HG02970 (cell line): Measurements from ENCODE around the gene APBA1.

Source experiments
- ATAC-seq: cut with Tn5 transposase; IDR thresholded peaks from one replicate; pipeline ENCODE4 v1.9.1; 2021; ENCODE audit warnings: mild to moderate bottlenecking, moderate library complexity, moderate number of reproducible peaks; ENCODE audit not compliant: unreplicated experiment, low FRiP score

APBA1 gene

GRCh38 chr9:69658987-69659675, 13.0 kb downstream of the APBA1 start:
- ATAC-seq: no peak

DNA sequence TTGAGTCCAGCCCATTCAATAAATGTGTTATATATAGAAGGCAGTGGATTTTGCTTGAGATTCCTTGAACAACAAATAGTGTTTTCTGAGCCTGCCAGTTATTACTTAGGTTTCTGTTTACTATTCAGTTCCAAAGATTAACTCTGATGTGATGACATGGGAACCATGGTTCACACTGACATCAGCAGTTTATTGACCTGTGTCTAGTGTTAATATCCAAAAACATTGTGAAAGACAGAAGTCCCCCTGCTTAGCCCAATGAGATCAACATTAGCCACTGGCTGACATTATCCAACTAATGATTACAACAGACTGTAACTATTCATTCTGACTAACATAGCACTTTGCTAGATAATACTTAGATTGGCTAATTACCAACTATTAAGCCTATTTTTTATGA, 14.9 kb downstream of the APBA1 start:
- ATAC-seq: no peak

DNA sequence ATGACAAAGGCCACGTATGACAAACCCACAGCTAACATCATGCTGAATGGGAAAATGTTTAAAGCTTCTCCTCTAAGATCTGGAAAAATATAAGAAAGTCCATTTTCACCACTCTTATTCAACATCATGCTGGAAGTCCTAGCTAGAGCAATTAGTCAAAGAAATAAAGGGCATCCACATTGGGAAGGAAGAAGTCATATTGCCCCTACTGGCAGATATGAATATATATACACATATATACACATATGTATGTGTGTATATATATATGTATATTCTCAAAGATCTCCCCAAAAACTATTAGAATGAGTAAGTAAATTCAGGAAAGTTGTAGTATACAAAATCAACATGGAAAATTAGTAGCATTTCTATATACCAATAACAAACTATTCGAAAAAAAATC, 17.1 kb downstream of the APBA1 start:
- ATAC-seq: no peak

- ATAC-seq: no peak
Observed at GRCh38 chr9:69653261-69653660, 18.9 kb downstream of the APBA1 start.

- no peak for ATAC-seq
Observed at GRCh38 chr9:69649566-69650250, 22.5 kb downstream of the APBA1 start.

GRCh38 chr9:69647804-69648203, 24.4 kb downstream of the APBA1 start:
- ATAC-seq: no peak

GRCh38 chr9:69646810-69647209, 25.4 kb downstream of the APBA1 start:
- no peak for ATAC-seq

DNA sequence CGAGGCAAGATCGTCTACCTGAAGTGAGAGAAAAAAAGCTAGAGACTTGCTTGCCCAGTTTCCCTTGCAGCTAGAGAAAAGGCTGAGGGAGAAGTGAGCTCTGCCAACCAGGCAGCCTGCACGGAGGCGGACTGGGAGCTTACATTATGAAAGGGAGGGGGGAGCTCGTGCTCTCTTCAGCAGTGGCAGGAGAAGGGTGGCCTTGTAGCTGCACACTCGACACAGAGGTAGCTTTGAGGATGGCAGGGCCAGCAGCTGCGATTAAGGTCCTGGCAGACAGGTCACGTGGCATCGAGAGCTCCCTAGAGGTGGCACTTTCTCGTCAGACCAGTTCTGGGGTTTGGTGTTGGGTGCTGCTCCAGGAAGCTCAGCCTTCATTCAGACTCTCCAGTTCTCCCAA, 26.7 kb downstream of the APBA1 start:
- no peak for ATAC-seq

DNA sequence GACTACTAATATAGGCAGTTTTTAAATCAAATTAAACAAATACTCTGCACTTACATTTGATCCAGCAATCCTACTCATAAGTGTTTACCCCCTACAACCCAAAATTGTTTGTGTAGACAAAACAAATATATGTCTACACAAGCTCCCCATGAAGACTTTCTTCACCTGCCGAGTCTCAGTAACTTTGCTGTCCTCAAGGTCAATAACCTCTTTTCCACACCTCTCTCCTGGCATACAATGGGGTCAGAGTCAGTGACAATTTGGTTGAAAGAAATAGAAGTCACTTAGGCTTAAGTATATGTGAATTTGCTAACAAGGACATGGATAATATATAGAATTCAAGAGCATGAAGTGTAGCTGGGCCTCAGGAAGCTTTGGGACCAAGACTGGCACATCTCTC, 29.1 kb downstream of the APBA1 start:
- ATAC-seq: no peak

- ATAC-seq: no peak
Observed at GRCh38 chr9:69637817-69638200, 34.4 kb downstream of the APBA1 start.

DNA sequence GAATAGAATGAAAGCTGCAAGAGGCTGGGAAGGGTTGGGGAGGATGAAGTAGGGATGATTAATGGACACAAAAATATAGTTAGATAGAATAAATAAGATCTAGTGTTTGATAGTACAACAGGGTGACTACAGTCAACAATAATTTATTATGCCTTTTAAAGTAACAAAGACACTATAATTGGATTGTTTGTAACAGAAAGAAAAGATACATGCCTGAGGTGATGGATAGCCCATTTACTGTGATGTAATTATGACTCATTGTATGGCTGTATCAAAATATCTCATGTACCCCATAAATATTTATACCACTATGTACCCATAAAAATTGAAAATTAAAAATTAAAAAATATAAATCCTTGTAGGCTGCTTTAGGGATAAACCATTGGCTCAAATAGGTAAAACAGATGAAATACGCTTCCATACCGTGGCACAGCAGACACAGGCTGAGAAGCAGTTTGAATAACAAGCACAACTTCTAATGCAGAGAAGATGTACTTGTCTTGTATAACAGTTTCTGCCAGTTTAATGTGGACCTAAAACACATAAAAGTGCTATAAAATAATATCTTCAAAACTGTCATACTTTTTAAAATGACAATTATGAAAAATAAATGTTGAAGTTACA, 34.9 kb downstream of the APBA1 start:
- no peak for ATAC-seq

GRCh38 chr9:69633716-69634115, 38.5 kb downstream of the APBA1 start:
- ATAC-seq: no peak

DNA sequence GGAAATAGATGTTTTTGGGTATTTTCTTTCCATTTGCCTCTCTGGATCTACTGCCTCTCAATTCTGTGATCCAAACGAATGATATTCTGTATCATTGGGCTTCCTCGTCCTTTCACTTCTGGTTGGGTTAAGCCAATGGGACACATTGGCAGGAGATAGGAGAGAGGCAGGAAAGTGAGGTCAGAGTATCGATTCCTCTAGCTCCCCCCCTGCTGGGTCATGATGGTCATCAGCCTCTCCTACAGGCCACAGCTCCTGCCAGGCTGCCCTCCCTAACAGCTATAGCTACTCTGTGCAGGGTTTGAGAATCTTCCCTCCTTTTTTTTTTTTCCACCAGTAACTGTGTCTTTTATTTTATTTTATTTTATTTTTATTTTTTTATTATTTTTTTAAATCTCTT, 39.4 kb downstream of the APBA1 start:
- ATAC-seq: no peak

- no peak for ATAC-seq
Observed at GRCh38 chr9:69627281-69627680, 44.9 kb downstream of the APBA1 start.

GRCh38 chr9:69623276-69623675, 48.9 kb downstream of the APBA1 start:
- no peak for ATAC-seq

- ATAC-seq: no peak
Observed at GRCh38 chr9:69622676-69623075, 49.5 kb downstream of the APBA1 start.

- no peak for ATAC-seq
Observed at GRCh38 chr9:69621730-69622460, 50.3 kb downstream of the APBA1 start.

GRCh38 chr9:69620731-69621130, 51.4 kb downstream of the APBA1 start:
- no peak for ATAC-seq

DNA sequence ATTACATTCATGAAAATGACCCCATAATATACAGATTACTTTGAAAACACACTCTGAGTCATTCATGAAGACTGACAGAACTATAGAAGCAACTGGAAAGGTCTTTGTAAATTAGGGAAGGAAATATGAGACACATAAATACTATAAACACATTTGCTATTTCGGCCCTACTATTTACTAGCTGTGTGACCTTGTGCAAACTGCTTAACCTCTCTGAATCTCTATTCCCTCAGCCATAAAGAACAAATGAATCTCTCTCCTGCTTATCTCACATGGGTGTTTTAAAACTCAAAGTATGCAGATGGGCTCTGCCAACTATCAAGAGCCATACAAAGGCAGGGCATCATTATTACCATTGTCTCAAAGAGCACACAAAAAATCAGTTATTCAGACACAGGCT, 52.9 kb downstream of the APBA1 start:
- no peak for ATAC-seq

DNA sequence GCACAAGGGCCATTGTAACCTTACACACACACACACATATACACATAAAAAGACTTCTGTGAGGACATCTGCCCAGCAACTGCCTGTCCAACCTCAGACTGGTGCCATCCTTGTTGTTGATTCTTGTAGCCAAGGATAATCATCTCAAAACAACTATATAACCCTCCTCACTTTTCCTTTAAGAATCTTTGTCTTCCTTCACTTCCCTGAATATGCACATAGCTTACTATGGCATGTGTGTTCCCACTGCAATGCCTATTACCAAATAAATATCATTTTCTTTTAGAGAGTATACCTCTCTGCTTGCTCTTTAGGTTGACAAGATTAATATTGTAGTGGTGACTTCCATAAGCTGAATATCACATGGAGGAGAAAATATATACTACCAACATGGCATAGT, 55.2 kb downstream of the APBA1 start:
- ATAC-seq: no peak

GRCh38 chr9:69615880-69616279, 56.3 kb downstream of the APBA1 start:
- no peak for ATAC-seq
